OCI-LY1 (cell line): ENCODE results near the gene HSPA12A.

Source experiments
- H2AFZ ChIP-seq: fragments of 200-600 bp; sonication (generic), shearing (Covaris generic); 2 replicates; pipeline ENCODE4 v1.6.0; 2014; ENCODE audit warnings: antibody characterized with exemption, mild to moderate bottlenecking, low read length
- H3F3A ChIP-seq: fragments of 200-600 bp; sonication (generic), shearing (Covaris generic); 2 replicates; pipeline ENCODE4 v1.6.0; 2014; ENCODE audit warnings: mild to moderate bottlenecking, antibody characterized with exemption, low read length, moderate library complexity; ENCODE audit not compliant: insufficient read depth
- H3K27ac ChIP-seq: fragments of 200-600 bp; sonication (generic); 2 replicates; pipeline ENCODE4 v1.5.1; 2014; ENCODE audit warnings: low read length, mixed run types, mild to moderate bottlenecking, low read depth; ENCODE audit not compliant: poor library complexity, severe bottlenecking
- H3K27me3 ChIP-seq: fragments of 200-600 bp; sonication (generic); 2 replicates; pipeline ENCODE4 v1.6.0; 2014; ENCODE audit warnings: antibody characterized with exemption, mild to moderate bottlenecking, low read length, moderate library complexity; ENCODE audit not compliant: insufficient read depth
- H3K36me3 ChIP-seq: fragments of 200-600 bp; sonication (generic); 2 replicates; pipeline ENCODE4 v1.6.1; 2014; ENCODE audit warnings: mild to moderate bottlenecking, antibody characterized with exemption, low read length, moderate library complexity, mixed read lengths; ENCODE audit not compliant: insufficient read depth
- H3K4me1 ChIP-seq: fragments of 200-600 bp; sonication (generic); 2 replicates; pipeline ENCODE4 v1.5.1; 2014; ENCODE audit warnings: mild to moderate bottlenecking, low read length, moderate library complexity; ENCODE audit not compliant: insufficient read depth, severe bottlenecking
- H3K4me2 ChIP-seq: fragments of 200-600 bp; sonication (generic), shearing (Covaris generic); 2 replicates; pipeline ENCODE4 v1.6.1; 2014; ENCODE audit warnings: low read length
- H3K4me3 ChIP-seq: fragments of 200-600 bp; sonication (generic); 2 replicates; pipeline ENCODE4 v1.5.1; 2014; ENCODE audit warnings: low read length, low read depth, mild to moderate bottlenecking, mixed read lengths; ENCODE audit not compliant: poor library complexity, severe bottlenecking
- H3K79me2 ChIP-seq: fragments of 200-600 bp; shearing (Covaris generic); 2 replicates; pipeline ENCODE4 v1.6.1; 2016; ENCODE audit warnings: mixed run types, low read length, mixed read lengths; ENCODE audit not compliant: insufficient read depth
- H3K9ac ChIP-seq: fragments of 200-600 bp; sonication (generic), shearing (Covaris generic); 2 replicates; pipeline ENCODE4 v1.6.1; 2014; ENCODE audit warnings: mild to moderate bottlenecking, low read length, mixed read lengths
- H3K9me2 ChIP-seq: fragments of 200-600 bp; sonication (generic), shearing (Covaris generic); 2 replicates; pipeline ENCODE4 v1.6.1; 2014; ENCODE audit warnings: low read depth, mild to moderate bottlenecking, low read length, mixed read lengths
- H3K9me3 ChIP-seq: fragments of 200-600 bp; shearing (Covaris generic); 2 replicates; pipeline ENCODE4 v1.6.1; 2014; ENCODE audit warnings: low read length, mixed read lengths
- H4K20me1 ChIP-seq: fragments of 200-600 bp; sonication (generic), shearing (Covaris generic); 2 replicates; pipeline ENCODE4 v1.6.0; 2016; ENCODE audit warnings: mild to moderate bottlenecking, low read length; ENCODE audit not compliant: insufficient read depth
- CTCF ChIP-seq: fragments of 200-600 bp; sonication (generic), shearing (Covaris generic); IDR thresholded peaks from 2 replicates; pipeline ENCODE4 v1.5.1; 2017; ENCODE audit warnings: mild to moderate bottlenecking, antibody characterized with exemption, low read length, moderate library complexity, mixed read lengths
- EZH2 ChIP-seq: fragments of 200-600 bp; sonication (generic), shearing (Covaris generic); IDR thresholded peaks from 2 replicates; pipeline ENCODE4 v1.8.0; 2017; ENCODE audit warnings: borderline replicate concordance, mixed run types, mild to moderate bottlenecking, antibody characterized with exemption, low read length, moderate library complexity, mixed read lengths

Gene HSPA12A

GRCh38 chr10:116756277-116756676 lies 13.9 kb upstream of the HSPA12A start:
- Histone ChIP-seq H3K4me2 (no peak overlapping the region), H3K9me3 (no peaks in the 10 kb centered on the region), H3K79me2 (no peaks in the 10 kb centered on the region), H3F3A (no peaks in the 10 kb centered on the region), H4K20me1 (no peaks in the 10 kb centered on the region), H3K27me3 (no peaks in the 10 kb centered on the region; the same call in 1 of the 2 replicates), H3K4me1 (no peaks in the 10 kb centered on the region), H3K9ac (no peak overlapping the region), H3K9me2 (no peaks in the 10 kb centered on the region), H3K4me3 (no peak overlapping the region), H2AFZ (no peak overlapping the region), H3K36me3 (no peaks in the 10 kb centered on the region), H3K27ac (no peak overlapping the region)
- TF ChIP-seq CTCF (no peak), EZH2 (no peak)

GRCh38 chr10:116753759-116754158 lies 11.4 kb upstream of the HSPA12A start:
- no peak overlapping the region for H3K9ac ChIP-seq
- no peak overlapping the region for H3K4me2 ChIP-seq
- H2AFZ ChIP-seq = no peak overlapping the region
- TF ChIP-seq EZH2 (no peak), CTCF (no peak)
- no peak overlapping the region for H3K4me3 ChIP-seq
- no peaks in the 10 kb centered on the region for H3K36me3 ChIP-seq
- no peaks in the 10 kb centered on the region for H3K9me2 ChIP-seq
- no peaks in the 10 kb centered on the region for H4K20me1 ChIP-seq
- H3K79me2 ChIP-seq = no peaks in the 10 kb centered on the region
- no peak overlapping the region for H3K27ac ChIP-seq
- no peaks in the 10 kb centered on the region for H3K27me3 ChIP-seq
- no peaks in the 10 kb centered on the region for H3K9me3 ChIP-seq
- H3F3A ChIP-seq = no peaks in the 10 kb centered on the region
- H3K4me1 ChIP-seq = no peaks in the 10 kb centered on the region

- H3K36me3 ChIP-seq = no peaks in the 10 kb centered on the region
- no peaks in the 10 kb centered on the region for H3K9me3 ChIP-seq
- H3K27me3 ChIP-seq = no peaks in the 10 kb centered on the region
- H3K4me2 ChIP-seq = no peak overlapping the region
- H2AFZ ChIP-seq = no peak overlapping the region
- no peaks in the 10 kb centered on the region for H3K9me2 ChIP-seq
- H3K4me1 ChIP-seq = no peaks in the 10 kb centered on the region
- no peaks in the 10 kb centered on the region for H3F3A ChIP-seq
- H3K79me2 ChIP-seq = no peaks in the 10 kb centered on the region
- no peak overlapping the region for H3K27ac ChIP-seq
- no peak for TF ChIP-seq CTCF
- no peak for TF ChIP-seq EZH2
- no peaks in the 10 kb centered on the region for H4K20me1 ChIP-seq
- H3K4me3 ChIP-seq = no peak overlapping the region
- H3K9ac ChIP-seq = no peak overlapping the region
These were observed 10.8 kb upstream of the HSPA12A start for GRCh38 chr10:116752969-116753665.
